GM18499 (cell line): Measurements from ENCODE around the gene MYO1C.
"Not testable (repeated sequence)": the region's sequence is repeated elsewhere in the genome, so short reads cannot be mapped to it uniquely, and the experiment has no call there.

Source experiments
- ATAC-seq: cut with Tn5 transposase; IDR thresholded peaks from one replicate; pipeline ENCODE4 v1.9.1; 2021; ENCODE audit warnings: moderate number of reproducible peaks; ENCODE audit not compliant: insufficient read depth, unreplicated experiment

The MYO1C gene

DNA sequence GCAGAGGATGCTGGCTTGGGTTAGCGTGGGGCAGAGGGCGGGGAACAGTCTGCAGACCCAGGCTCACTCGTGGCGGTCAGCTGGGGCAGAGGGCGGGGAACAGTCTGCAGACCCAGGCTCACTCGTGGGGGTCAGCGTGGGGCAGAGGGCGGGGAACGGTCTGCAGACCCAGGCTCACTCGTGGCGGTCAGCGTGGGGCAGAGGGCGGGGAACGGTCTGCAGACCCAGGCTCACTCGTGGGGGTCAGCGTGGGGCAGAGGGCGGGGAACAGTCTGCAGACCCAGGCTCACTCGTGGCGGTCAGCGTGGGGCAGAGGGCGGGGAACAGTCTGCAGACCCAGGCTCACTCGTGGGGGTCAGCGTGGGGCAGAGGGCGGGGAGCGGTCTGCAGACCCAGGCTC, 16.2 kb upstream of the MYO1C start:
- ATAC-seq, result not testable (repeated sequence)

DNA sequence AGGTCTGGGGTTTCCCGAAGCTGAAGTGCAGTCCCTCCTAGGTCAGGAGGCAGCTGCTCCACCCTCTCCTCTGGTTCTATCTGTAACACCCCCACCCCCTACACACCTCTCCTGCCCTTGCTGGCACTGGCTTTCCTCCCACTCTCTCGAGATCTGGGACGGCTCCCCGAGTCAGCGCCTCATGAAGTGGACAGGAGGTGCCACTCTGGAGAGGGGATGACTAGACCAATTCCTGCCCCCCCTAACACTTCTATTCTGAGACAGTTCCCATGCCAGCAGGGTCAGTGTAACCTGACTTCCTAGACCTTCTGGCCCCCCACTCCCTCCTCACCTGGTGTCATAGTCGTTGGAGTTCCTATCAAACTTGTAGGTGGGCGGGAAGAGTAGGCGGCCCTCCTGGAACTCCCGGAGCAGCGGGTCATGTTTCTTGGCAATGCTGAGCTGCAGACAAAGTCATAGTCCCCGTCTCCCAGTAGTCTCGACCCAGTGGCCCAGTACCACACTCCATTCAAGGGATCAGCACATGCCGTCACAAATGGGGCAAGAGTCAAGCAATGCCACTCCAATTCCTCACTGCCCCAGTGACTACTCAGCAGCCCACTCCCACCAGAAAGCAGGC, 14.3 kb upstream of the MYO1C start:
- ATAC-seq, result no peak

DNA sequence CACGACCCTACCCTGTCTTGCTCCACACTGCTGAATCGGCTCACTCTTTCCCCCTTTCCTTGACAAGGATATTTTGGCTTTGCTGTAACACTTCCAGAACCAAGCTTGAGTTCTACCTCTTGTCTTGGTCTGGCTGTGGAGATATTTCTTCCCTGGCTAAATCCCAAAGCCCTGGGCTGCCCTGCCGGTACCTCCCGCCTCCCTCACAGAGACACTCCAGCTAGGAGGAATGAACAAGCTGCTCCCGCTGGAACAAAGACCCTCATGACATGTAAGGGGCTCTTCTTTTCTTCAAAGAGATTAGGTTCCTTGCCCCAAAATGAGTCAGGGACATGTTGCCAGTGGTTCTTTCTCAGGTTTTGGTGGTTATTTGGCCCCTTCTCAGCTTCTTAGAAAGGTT, 13.1 kb upstream of the MYO1C start:
- no peak for ATAC-seq

DNA sequence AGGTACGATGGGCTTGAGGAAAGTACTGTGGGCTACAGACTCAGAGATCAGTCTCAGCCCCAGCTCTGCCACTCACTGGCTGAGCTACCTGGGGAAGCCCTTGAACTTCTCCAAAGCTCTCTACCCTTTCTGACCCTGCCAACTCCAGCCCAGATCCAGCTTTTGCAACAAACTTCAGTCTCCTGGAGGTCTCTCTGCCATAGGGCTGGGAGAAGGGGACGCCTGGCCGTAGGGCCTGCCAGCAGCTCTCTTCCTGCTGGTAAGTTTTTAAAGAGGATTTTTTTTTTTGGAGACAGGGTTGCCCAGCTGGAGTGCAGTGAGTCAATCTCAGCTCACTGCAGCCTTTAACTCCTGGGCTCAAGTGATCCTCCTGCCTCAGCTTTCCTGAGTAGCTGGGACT, 12.4 kb upstream of the MYO1C start:
- ATAC-seq, result no peak

DNA sequence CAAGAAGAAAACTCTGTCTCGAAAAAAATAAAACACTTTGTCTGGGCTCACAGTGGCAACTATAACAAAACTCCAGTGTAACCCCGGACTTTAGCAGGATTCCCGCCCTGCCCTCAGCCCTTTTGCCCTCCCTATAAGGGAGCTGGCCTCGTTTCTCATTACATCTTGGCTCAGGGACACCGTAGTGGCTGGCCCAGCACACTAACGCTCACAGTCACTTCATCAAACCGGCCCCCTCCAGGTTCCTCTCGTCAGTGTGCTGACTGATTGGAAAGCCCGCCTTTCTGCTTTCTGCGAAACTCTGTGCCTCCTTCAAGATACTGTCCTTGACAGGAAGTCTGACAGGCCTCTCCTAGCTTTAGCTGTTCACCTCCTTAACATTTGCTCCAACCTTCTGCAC, 11.2 kb upstream of the MYO1C start:
- ATAC-seq, result no peak

DNA sequence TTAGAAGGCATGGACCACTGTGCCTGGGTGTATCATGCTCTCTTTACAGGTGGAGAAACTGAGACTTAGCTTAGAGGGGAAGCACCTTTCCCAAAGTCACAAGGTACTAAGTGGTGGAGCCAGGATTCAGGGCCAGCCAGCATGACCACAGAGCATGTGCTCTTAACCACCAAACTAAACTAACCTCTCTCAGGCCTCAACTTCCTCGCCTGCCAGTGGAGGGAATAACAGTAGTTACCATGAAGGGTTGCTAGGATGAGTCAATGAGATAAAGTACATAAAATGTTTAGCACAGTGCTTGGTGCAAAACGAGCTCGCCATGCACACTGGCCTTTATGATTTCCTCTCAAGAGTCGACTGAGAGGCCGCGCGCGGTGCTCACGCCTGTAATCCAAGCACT, 6.4 kb upstream of the MYO1C start:
- ATAC-seq, result no peak

DNA sequence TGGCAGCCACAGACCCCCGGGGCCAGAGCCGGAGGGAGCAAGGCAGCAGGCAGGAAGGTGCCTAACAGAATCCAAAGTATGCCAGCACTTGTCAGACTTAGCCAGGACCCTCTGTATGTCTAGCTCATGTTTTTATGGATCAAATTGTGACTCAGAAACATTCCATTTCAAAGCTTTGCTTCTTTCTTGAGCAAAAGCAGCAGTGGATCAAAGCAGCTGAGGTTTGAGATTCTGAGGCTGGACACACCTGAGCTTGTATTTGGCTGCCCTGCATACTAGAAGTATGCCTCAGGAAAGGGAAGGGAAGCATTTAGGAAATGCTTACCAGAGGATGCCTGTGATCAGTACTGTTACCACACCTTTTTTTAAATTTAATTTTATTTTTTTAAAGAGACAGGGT, 5.7 kb upstream of the MYO1C start:
- ATAC-seq, result no peak

DNA sequence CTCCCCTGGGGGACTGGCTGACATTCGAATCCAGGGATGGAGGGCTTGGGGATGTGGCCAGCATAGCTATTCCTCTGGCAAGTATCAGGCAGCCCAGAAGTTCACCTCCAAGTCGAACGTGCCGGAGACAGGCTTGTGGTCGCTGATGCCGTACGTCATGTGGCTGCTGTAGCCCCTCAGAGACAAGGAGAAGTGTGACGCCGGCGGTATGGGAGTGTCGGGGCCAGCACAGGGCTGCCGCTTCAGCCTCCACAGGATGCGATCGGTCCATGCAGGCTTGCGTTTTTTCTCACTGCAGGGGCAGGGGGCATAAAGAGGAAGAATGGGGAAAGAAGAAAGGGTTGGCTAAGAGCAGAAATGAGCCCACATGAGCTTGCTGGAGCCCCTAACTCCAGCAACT, 5.3 kb upstream of the MYO1C start:
- no peak for ATAC-seq

DNA sequence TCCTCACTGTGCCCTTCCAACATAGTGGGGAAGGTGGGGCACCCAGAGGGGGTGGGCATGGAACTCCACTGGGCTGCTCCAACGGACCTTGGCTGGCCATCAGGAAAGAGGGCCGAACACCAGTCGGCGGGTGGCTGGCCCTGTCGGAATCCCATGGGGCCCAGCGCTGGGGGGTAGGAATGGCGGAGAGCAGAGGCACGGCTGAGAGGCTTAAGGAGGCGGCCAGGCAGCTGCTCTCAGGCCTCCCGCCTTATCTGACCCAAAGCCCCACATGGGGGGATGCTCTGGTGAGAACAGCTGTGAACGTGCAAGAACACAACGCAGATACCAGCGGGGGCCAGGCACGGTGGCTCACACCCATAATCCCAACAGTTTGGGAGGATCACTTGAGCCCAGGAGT, 4.4 kb upstream of the MYO1C start:
- ATAC-seq, result no peak

DNA sequence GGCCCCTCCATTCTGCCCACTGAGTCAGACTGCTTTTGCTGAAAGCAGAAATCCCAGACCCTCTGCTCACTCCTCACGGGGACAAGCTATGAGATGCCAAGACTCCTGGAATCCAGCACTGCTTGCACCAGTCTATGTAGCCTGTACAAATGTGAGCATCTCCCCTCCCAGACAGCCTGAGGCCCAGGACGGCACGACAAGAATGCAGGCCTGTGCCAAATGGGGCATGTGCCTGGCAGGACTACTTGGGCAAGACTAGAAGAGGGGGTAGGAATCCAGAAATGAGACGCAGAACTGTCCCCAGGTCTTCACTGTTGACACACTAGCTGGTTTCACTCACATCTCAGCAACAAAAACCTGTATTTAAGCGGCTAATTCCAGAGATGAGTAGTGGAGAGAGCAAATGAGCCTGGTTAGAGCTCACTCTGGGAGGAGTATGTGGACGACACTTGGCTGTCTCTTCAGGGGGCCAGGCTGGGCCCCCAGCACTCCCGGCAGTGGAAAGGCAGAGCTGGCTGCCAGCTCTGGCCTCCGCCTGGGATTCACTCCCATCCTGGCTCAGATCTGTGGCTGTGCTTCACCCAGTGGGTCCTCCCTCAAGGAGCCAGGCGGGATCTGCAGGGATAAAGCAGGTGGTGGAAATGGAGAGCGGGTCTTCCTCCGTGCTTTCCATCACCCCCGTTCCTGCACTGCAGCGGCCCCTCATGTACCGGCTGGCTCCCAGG, 2.9 kb upstream of the MYO1C start:
- ATAC-seq, result no peak

DNA sequence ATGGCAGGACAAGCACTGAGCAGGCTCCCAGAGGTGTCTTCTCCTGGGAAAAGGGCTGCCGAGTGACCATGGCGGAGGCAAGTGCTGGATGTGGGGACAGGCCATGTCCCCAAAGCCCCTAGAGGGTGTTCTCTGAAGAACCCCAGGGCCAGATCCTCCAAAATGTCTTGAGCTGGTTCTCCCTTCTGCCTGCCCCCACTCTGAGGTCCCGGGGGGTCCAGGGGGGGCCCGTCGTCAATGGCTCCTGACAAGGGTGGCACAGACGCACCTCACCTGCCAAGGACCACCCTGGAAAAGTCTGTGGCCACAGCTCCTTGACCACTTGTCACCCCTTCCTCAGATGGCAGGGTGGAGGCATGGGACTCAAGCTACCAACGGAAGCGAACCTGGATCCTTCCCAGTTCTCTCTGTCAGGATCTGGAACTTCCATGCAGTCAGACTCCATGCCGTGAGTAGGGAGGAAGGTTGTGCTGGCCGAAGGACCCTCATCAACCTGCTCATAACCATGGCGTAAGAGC, 2.3 kb upstream of the MYO1C start:
- ATAC-seq, result no peak

DNA sequence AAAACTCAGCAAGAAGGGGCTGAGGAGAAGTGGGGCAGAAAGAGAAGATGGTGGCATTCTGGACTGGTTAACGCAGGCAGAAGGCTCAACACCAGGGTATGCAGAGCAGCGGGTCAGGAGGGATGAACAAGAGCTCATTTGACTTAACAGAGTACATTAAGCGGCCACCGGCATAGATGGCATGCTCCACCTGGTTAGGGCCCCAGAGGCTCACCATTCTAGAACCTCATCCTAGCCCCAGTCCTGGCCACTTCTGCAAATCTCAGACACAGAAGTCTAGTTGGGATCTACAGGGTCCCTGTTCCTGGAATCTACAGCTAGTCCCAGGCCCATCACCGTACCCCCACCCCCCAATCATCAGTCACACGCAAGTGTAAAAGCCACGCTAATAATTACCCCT, 1.7 kb upstream of the MYO1C start:
- ATAC-seq, result no peak

DNA sequence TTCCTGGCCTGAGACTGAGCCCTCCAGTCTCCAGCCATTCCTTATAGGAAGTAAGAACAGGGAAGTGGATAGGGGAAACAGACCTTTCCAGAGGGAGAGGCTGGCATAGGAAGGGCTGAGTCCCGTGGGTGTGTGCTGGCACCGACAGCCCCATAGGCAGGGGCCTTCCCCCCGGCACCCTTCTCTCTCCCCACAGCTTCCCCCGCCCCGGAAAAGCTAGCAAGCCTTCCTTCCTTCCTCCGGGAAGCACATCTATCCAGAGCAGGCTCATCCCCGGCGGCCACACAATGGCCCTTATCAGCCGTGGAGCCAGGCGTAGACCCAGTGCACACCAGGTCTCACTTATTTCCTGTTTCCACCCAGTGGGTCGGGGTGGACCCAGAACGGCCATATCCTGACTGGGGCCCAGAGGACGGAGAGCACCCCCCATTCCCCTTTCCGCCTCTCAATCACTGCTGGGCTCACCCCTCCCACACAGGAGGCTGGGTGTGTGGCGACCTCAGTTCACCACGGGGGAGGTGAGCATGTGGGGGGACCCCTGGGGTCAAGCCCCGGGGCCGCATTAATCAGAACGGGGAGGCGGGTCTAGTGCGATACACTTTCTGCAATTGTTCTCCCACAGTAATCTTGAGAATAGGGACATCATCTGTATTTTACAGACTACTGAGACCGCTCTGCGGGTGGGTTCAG, 950 bp upstream of the MYO1C start:
- ATAC-seq, result no peak

DNA sequence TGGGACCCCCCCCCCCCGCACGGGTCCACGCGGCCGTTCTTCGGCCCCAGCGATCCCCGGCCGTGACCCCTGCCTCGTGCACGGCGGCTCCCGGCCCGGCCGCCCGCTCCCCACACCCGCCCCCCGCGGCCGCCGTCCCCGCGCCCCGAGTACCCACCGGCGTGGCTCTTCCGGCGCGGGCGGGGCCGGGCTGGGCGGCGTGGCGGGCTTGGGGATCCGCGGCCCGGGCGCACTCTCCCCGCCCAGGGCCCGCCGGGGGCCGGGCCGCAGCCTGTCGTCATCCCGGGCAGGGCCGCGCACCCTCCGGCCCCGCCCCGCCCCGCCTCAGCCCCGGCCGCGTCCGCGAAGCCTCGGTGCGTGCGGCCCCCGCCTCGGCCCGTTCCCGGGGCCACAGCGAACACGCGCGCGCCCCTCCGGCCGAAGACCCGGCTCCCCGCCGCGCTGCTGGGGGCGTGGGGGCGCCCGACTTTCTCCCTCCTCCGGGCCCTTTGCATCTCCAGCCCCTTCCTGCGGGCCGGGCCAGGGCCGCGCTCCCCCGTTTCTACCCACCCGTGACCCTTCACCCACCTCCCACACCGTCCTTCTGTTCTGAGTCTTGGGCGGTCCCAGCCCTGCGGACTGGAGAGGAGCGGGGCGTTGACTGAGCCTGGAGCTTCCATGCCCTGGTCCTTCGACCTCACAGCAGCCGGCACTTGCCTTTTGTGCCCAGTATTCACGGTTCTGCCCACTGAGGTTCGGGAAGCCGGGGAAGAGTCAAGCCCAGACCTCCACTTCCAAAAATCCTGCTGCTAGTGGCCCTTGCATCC, 840 bp downstream of the MYO1C start:
- ATAC-seq, result no peak

DNA sequence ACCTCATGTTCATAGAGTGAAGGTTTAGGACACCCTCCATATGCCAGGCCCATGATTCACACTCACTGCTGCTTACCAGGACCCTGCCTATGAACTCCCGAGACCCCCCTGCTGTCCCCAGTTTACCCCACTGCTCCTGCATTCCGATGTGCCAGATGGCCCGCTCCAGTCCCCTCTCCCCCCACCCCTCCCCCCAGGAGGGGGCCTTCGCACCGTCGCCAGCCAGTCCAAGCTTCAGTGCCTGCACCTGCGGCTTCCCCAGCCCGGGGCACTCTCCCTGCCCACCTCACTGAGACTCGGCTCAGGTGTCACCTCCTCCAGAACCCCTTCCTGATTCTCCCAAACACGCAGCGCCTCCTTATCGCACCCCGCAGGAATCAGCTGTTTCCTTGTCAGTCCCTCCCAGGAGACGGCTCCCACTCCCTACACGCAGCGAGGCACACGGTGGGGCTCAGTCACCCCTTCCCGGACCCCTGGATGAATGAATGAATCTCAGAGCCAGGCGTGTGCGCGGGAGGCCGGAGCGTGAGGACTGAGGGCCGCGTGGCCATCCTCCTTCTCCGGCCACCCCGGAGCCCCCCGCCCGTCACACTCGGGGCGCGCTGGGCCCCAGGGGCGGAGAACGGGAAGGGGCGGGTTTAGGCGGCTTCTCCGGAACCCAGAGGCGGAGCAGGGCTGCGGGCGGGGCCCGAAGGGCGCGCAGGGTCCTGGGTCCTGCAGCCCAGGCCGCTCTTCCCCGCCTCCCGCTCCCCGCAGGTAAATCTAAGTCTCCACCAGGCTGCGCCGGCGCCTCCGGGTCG, 1.6 kb downstream of the MYO1C start:
- no peak for ATAC-seq

DNA sequence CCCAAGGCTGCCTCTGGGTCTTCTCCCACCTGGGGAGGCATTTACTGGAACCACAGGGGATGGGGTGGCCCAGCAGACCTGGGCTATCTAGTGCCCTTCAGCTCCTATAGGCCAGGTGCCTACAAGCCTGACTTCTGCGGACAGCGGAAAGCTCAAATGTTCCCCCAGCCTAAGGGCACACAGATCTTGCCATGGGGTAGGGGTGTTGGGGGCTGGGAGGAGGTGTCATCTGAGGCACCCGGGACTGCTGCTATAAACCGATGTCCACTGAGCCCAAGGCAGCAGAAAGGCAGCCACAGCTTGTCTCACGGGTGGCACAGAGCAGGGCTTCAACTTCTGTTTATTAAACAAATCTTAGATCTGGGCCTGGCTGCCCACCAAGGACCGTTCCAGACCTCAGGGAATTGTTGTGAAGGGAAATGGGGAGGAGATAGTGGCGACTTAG, 3.6 kb downstream of the MYO1C start:
- no peak for ATAC-seq

DNA sequence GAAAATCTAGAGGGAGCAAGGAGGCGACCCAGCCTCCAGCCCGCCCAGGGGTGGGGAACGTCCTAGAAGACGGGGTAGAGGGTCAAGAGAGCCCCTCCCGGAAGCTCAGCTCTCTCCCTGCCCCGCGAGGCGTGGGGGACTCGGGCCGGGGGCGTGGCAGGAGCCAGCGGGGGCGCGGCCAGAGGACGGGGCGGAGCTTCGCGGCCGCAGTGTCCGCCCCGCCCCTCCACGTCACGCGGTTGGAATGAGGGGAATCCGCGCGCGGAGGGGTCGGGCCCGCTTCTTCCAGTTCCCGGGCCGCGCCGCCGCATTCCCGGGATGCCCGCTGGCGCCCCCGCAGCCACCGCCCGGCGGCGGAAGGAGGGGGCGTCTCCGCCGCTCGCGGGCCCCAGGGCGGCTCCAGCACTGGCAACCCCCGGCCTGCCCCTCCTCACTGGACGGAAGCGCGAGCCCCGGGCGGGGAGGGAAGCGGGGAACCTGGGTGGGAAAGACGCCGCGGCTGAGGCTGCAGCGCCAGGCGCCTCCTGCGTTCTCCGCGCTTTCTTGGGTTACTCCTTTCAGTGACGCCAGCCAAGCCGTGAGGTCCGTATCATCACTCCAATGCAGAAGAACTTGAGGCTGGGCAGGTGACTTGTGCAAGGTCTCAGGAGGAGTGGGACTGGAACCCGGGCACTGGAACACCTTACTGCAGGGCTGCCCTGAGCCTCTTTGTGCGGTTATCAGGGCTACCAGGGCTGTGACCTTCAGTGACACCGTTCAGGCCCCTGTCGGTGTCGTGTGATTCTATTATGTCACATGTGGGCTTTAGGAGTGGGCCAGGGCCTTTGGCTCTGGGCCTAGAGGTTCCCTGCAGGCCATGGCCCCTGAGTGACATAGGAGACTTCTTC, 4.3 kb downstream of the MYO1C start:
- no peak for ATAC-seq

DNA sequence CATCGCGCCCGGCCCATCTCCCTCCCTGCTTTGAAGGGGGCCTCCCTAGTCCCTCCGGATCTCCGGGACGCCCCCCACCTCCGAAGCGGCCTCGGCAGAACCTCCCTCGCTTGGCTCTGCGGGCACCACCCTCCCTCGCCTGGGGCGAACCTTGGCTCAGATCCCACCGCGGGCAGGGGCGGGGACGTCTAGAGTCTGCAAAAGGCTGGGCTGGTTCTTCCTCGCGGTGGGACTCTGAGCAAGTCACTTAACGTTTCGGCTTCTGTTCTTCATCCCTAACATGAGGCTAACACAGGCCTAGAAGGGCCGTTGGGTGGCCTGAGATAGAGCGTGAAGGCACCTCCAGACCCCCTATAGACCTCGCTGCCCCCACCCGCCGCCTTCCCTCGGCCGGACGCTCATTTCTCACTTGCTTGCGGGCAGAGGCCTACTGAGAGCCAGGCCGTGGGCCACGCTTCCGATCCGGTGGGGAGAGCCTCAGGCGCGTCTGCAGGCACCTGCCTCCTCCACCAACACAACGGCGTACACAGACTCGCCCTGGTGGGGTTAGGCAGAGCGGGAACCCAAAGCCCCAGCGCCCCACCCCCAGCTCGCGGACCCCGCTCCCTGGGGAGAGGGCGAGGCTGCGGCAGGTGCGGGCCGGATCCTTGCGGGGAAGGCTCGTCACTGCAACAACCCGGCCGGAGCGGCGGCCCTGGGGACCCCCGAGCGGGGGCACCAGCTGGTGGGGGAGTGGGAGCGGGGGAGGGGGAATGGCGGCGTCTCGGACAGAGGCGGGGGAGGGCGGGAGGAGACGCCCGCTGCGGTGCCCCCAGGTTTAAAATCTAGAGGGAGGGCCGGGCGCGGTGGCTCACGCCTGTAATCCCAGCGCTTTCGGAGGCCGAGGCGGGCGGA, 5.4 kb downstream of the MYO1C start:
- ATAC-seq, result no peak
